ENCODE data around the gene GPR156. TPM values are rescaled to one million over a fixed set of nuclear protein-coding genes. Genes with fewer than 3 reads are reported as not detected.
"Not testable (repeated sequence)": the region's sequence is repeated elsewhere in the genome, so short reads cannot be mapped to it uniquely, and the experiment has no call there.

The GPR156 gene
- total RNA-seq, 1 donor = under 0.01 TPM

DNA sequence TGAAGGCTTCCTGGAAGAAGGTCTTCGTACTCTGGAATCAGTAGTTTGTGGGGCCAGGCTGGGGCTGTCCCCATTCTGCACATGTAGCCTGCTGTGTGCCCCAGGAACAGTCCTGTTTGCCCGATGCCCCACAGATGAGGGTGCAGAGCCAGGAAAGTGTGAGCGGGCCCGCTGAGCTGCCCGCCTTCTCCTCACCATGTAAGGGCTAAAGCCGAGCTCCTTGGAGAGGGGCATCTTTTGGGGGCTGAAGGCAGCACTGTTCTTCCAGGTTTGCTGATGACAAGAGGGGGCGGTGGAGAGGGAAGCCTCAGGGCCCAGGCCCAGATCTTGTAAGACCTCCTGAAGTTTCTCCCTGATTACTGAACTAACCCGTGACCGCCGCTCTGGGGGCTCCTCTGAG, 117.5 kb downstream of the GPR156 start:
- no peak for DNase-seq (ENCODE audit: low read depth in 2 of 3, low spot score in 2 of 3)

DNA sequence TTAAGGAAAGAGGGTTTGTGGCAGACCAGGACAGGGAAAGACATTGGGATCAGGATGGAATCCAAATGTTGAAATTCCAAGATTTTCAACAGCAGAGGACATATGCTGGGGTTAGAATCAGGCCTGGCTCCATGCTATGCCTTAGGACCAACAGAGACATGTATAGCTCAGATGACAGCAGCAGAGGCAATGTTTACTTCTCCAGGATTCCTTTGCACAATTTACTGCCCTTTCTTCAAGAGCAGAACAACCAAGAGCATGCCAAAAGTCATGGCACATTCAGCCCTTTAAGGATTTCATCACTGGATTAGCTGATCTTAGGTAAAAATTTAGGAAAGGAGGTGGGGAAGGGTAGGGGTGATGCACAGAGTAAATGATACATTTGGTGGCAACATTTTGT, 121.2 kb downstream of the GPR156 start:
- DNase-seq (ENCODE audit: low read depth in 2 of 3, low spot score in 2 of 3) = no peak

DNA sequence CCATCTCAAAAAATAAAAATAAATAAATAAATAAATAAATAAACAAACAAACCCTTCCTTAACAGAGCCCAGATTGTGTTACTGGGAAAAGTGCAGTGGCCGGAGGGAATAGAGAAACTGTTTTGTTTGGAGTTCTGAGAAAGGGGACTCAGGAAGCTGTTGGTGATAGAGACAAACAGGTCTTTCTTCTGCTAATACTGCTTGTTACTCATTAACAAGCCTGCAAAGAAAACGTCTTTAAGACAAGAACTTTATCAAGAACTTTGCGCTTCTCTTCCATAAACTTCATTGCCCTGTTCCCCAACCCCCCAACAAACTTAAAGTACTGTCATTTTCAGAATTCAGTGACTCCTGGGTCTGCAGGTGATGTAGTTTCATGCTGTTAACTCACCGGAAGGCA, 122.0 kb downstream of the GPR156 start:
- DNase-seq (ENCODE audit: low read depth in 2 of 3, low spot score in 2 of 3) = no peak

DNA sequence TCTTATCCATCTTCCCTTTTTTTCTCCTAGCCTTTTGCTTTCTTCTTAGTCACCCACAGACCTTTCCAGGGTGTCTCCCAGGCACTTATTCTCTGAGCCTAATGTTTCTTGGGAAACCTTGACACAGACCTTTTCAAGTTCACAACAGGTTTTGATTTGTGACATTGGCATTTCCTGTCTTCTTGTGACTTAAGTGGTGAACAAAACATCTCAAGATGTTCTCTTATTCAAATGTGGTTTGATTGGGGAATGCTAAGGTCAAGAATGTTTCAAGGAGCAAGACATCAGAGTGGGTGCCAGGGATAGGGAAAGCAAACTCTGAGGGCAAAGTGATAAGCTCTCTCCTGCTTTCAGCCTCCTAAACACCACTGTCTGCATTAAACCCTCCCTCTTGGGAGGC, 122.6 kb downstream of the GPR156 start:
- no peak for DNase-seq (ENCODE audit: low read depth in 2 of 3, low spot score in 2 of 3)

DNA sequence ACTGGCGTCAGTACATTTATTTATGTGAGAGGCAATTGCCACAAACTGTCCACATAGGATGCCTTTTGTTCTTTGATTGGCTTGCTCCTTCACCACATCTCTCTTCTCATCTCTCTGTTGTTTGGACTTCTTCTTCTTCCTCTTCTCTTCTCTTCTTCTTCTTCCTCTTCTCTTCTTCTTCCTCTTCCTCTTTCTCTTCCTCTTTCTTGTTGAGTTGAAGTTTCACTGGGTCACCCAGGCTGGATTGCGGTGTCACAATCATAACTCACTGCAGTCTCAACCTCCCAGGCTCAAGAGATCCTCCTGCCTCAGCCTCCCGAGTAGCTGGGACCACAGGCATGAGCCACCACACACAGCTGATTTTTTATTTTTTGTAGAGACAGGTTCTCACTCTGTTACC, 123.1 kb downstream of the GPR156 start:
- no peak for DNase-seq (ENCODE audit: low read depth in 2 of 3, low spot score in 2 of 3)

DNA sequence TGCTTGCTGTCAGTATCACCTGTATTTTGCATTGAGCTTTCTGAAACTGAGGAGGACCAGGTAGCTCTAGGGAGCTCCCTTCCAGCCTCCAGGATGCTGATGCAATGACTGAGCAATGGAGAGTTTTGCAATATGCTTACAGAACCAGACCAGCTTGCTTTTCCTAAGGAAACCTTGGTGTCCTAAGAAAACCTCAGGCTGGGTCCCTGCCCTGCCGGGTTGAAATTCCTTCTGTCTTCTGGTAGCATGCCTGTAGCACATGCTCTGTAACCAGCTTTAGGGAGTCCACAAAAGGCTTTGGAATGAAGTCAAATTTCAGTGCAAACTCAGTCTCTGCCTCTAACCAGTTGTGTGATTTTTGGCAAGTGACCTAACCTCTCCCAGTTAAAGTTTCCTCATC, 125.0 kb downstream of the GPR156 start:
- no peak for DNase-seq (ENCODE audit: low read depth in 2 of 3, low spot score in 2 of 3)

DNA sequence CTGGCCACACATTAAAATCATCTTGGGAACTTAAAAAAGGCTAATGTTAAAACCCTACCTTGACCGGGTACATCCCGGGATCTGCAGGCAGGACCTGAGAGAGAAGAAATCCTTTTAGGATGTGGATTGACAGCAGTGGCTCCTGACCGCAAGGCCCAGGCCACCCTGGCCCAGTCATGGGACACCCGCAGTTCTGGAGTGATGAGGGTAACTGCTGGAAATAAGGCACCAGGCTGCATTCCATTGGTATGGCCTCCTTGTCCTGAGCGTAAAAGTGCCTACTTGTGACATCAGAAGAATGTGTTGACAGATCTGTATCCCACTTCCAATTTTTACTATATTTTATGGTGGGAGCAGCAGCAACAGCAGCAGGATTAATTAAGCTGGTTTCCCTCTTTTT, 127.3 kb downstream of the GPR156 start:
- DNase-seq (ENCODE audit: low read depth in 2 of 3, low spot score in 2 of 3) = no peak

DNA sequence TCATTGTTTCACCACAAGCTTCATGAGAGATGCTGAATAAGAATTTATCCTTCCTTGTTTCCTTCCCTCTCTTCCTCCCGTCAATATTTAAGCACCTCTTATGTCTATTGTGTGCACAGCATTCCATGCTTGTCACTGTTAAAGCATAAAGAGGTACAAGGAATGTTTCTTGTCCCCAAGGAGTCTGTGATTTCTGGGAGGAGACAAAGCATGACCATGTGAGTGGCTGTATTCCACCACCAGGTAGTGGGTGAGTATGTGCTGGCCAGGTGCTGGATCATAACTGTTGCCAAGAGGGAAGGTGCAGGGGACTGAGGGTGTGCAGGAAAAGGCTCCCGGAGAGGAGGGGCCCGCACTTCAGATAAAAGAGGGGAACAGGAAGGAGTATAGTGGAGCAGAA, 127.9 kb downstream of the GPR156 start:
- no peak for DNase-seq (ENCODE audit: low read depth in 2 of 3, low spot score in 2 of 3)

DNA sequence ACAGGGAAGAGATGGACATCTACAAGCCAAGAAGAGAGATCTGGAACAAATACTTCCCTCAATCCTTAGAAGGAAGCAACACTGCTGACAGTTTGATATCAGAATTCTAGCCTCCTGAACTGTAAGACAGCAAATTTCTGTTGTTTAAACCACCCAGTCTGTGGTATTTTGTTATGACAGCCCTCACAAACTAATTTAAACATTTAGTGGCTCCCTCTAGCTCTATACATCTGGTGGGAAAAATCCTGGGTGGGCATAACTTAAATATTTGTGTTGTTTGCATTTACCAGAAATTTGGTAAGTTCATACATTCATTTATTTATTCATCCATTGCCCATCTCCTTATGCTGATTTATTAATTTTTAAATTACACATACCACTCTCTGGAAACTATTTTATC, 128.3 kb downstream of the GPR156 start:
- DNase-seq (ENCODE audit: low read depth in 2 of 3, low spot score in 2 of 3) = no peak

DNA sequence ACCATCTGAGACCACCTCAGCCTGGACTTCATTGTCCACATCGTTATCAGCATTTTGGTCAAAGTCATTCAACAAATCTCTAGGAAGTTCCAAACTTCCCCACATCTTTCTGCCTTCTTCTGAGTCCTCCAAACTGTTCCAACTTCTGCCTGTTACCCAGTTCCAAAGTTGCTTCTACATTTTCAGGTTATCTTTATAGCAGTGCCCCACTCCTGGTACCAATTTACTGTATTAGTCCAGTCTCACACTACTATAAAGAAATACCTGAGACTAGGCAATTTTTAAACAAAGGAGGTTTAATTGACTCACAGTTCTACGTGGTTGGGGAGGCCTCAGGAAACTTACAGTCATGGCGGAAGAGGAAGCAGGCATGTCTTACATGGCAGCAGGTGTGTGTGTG, 129.3 kb downstream of the GPR156 start:
- not testable (repeated sequence) for DNase-seq (ENCODE audit: low read depth in 2 of 3, low spot score in 2 of 3)

DNA sequence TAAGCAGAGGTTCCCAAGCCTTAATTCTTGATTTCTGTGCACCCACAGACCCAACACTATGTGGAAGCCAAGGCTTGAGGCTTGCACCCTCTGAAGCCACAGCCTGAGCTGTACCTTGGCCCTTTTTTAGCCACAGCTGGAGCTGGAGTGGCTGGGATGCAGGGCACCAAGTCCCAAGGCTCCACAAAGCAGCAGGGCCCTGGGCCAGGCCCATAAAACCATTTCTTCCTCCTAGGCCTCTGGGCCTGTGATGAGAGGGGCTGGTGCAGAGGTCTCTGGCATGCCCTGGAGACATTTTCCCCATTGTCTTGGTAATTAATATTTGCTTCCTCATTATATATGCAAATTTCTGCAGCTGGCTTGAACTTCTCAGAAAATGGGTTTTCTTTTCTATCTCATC, 129.9 kb downstream of the GPR156 start:
- DNase-seq (ENCODE audit: low read depth in 2 of 3, low spot score in 2 of 3) = no peak

DNA sequence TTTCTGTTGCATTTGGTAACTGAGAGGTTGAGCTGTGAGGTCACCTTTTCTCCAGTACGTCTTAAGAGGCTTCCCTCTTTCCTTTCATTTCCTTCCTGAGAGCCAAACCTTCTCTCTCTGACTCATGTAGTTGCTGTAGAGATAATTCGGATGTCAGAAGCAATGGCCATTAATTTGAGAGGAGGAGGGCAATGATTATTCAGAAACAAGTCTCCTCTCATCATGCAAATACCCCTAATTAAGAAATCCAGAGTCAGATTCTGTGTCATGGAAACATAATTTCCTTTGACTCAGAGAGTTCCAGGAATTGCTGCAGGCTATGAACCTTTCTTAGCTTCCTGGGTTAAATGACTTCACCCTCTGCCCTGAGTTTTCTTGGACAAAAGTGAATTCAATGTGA, 131.7 kb downstream of the GPR156 start:
- no peak for DNase-seq (ENCODE audit: low read depth in 2 of 3, low spot score in 2 of 3)

DNA sequence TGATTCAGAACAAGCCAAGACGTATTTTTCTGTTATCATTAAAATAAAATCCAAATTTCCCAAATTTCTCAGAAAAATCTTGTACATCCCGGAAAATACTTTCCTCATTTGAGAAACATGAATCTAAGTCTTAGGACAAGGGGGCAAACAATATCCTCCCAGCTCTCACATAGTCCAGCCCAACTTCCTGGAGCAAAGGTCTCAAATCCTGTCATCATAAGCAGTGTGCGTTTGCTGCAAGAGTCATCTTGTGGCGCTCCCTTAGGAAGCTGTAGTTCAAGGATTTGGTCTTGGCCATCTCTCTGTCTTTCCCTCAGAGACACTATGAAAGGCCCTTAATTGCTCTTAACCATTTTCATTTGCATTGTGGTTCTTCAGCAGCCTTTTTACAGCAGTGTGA, 133.2 kb downstream of the GPR156 start:
- no peak for DNase-seq (ENCODE audit: low read depth in 2 of 3, low spot score in 2 of 3)

DNA sequence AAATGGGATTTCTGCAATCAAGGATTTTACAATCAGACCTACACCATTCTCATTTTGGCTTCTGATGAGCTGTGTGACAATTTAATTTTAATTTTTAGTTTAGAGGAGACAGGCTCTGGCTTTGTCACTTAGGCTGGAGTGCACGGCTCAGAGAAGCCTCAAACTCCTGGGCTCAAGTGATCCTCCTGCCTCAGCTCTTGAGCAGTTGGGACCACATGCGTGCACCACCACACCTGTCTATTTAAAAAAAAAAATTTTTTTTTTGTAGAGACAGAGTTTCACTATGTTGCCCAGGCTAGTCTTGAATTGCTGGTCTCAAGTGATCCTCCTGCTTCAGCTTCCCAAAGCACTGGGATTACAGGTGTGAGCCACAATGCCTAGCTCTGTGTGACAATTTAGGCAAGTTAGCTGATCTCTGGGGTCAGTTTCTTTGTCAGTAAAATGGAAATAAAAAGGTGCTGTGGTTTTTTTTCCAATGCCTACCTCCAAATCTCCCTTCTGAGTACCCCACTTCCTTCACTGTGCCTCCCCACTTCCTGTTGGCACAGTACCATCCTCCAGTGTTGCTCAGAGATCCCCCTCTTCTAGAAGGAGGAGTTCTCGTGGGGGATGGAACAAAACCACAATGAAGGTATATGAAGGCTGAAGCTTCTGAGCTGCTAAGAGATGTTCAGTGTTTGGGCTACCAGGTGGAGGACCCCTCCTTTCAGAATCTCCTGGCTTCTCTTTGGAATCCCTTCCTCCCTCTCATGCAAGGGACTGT, 136.7 kb downstream of the GPR156 start:
- DNase-seq (ENCODE audit: low read depth in 2 of 3, low spot score in 2 of 3) = peak in 1 of 3 donors; percentile 37

DNA sequence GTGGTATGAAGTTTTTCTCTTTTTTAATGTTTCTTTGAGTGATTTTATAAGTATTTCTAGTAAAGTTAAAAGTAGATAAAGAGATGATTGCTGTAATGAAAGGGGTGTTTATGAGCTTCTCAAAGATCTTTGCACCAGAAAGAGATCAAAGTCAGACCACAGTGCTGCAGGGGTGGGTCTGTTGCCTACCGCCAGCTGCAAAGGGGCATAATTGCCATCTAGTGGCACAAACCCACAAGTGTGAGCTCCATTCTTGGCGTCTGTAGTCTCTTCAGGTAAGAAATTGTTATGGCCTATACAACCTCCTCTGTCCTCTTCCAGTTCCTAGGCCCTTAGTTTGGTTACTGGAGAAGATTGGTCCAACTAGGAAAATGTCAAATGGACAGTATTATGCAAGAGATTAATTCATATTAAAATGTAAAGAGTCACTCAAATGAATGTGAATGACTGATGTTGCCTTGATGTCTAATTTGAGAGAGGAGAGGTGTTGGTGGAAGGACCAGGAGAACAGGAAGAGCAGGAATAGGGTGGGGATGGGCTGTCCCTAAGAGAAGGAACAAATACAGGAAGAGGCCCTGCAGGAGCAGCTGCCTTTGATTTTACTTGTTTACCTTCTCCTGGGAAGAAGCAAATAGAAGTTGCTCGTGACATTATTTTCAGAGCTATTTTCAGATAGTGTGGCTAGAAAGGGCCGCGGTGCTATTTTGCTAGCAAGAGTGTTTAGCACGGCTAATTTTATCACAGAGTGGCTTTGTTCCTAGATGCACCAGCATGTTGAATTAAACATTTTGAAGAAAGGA, 137.8 kb downstream of the GPR156 start:
- DNase-seq (ENCODE audit: low read depth in 2 of 3, low spot score in 2 of 3) = peak; percentile 14 to 64 (median 33)

DNA sequence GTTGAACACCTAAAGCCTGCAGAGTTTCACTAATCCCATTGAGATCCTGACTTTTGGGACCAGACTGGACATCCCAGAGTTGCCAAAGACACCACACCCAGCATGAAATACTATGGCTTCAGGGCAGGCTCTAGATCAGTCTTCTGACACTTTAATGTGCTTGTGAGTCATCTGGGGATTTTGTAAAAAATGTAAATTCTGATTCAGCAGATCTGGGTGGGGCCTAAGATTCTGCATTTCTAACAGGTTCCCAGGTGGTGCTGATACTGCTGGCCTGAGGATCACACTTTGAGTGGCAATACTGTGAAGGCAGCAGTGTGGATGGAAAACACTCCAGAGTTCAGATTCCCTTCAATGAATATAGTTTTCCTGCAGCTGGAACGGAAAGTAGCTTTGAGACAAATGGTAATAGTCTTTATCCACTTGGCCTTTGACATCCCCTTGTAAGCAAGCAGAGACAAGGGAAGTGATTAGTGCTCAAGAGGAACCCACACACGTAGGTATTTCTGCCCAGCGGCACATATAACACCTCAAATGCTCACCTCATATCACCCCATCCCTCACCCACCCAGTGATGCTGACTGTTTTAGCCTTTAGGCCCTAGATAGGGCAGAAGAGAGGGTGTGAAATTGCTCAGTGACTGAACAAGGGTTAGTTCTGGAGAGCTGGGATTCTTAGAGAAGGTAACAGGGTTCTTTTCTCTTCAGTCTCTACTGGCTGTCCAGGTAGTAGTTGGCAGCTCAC, 139.3 kb downstream of the GPR156 start:
- no peak for DNase-seq (ENCODE audit: low read depth in 2 of 3, low spot score in 2 of 3)

DNA sequence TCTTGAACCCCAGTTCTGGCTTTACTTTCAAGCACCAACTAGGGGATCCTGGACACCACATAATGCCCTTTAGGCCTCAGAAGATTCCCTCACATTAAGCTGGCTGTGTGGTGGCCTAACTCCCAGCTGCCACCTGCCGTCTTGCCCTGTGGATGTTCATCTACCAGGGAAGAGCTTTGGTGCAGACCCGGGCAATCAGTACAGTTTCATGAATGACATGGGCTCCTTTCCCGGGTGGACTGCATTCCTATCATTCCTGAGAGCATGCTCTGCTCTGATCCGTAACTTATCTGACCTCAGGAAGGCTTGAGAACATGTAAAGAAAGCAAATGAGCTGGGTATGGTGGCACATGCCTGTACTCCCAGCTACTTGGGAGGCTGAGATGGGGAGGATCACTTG, 140.8 kb downstream of the GPR156 start:
- DNase-seq (ENCODE audit: low read depth in 2 of 3, low spot score in 2 of 3) = no peak

DNA sequence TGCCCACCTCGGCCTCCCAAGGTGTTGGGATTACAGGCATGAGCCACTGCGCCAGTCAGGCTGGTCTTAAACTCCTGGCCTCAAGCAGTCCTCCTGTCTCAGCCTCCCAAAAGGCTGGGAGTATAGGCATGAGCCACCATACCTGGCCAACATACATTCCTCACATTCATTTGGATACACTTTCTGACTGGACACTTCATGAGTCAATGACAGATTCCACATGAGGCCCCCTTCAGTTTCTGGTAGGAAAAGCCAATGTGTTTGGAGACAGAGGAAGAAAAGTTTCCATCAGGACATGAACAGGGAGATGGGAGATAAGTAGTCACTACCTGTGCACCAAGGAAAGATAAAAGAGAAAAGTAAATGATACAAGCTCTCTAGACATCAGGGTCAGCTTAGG, 141.3 kb downstream of the GPR156 start:
- DNase-seq (ENCODE audit: low read depth in 2 of 3, low spot score in 2 of 3) = no peak

DNA sequence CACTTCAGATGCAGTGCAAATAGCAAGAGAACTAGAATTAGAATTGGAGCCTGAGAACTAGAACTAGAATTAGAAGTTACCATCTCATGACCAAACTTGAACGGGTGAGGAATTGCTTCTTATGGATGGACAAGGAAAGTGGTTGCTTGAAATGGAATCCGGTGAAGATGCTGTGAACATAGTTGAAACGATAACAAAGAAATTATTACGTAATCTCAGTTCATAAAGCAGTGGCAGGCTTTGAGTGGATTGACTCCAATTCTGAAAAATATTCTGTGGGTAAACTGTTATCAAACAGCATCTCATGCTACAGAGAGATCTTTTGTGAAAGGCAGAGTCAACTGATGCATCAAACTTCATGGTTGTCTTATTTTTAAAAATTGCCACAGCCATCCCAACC, 142.8 kb downstream of the GPR156 start:
- no peak for DNase-seq (ENCODE audit: low read depth in 2 of 3, low spot score in 2 of 3)

DNA sequence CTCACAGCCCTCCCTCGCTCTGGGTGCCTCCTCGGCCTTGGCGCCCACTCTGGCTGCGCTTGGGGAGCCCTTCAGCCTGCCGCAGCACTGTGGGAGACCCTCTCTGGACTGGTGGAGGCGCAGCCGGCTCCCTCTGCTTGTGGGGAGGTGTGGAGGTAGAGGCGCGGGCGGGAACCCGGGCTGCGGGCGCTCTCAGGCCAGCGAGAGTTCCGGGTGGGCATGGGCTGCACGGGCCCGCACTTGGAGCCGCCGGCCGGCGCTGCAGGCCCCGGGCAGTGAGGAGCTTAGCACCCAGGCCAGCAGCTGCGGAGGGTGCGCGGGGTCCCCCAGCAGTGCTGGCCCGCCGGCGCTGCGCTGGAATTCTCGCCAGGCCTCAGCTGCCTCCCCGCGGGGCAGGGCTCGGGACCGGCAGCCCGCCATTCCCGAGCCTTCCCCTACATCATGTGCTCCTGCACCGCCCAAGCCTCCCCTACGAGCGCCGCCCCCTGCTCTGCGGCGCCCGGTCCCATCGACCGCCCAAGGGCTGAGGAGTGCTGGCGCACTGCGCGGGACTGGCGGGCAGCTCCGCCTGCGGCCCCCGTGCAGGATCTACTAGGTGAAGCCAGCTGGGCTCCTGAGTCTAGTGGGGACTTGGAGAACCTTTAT, 144.8 kb downstream of the GPR156 start:
- DNase-seq (ENCODE audit: low read depth in 2 of 3, low spot score in 2 of 3) = no peak

DNA sequence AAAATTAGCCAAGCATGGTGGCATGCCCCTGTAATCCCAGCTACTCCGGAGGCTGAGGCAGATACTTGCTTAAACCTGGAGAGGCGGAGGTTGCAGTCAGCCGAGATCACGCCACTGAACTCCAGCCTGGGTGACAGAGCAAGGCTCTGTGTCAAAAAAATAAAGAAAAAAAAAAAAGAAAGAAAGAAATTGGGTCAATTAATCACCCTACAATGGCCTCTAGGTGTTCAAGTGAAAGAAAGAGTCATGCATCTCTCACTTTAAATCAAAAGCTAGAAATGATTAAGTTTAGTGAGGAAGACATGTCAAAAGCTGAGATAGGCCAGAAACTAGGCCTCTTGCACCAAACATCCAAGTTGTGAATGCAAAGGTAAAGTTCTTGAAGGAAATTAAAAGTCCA, 145.9 kb downstream of the GPR156 start:
- no peak for DNase-seq (ENCODE audit: low read depth in 2 of 3, low spot score in 2 of 3)
